OCI-M1 (cell line): ENCODE data around the gene PROX1.

ENCODE experiments used
- DNase-seq: peaks from one replicate; lab custom pipeline; 2025; lab: John Stamatoyannopoulos, UW

Gene PROX1

DNA sequence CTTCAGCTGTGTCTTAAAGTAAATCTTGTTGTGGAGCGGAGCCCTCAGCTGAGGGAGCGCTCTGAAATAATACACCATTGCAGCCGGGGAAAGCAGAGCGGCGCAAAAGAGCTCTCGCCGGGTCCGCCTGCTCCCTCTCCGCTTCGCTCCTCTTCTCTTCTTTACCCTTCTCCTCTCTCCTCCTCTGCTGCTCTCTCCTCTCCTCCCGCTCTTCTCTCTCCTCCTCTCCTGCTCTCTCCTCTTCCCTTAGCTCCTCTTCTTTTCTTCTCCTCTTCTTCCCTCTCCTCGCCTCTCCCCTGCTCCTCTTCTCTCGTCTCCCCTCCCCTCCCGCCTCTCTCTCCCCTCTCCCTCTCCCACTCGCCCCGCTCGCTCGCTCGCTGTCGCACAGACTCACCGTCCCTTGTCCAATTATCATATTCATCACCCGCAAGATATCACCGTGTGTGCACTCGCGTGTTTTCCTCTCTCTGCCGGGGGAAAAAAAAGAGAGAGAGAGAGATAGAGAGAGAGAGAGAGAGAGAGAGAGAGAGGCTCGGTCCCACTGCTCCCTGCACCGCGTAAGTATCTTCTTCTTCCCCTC lies at the start of gene PROX1:
PROX1 (plus strand) TSS at position 47 of the 580 bp plus-strand sequence. CDS start 8,563 bp downstream, outside the sequence.
- DNase-seq = peak; percentile 90

- DNase-seq = no peak
Measured at GRCh38 chr1:213938776-213939175, 49.0 kb upstream of the PROX1 start.

DNA sequence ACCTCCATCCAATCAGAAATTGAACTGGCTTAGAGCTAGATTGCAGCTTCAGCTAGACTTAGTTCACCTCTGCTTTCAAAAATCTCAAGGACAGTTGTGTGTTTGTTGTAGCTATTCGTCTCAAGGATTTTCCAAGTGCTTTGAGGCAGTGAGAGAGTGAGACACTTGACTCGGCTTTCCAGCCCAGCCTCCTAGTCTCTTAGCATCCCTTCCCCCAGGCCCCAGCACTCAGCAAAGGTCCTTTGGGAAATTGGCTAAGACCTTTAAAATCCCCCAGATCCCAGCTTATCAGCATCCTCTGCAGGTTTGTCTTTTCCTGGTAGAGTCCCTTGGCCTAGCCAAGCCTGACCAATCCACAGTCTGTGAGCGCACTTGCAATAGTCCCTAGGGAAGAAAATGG lies 47.9 kb upstream of the PROX1 start:
- no peak for DNase-seq

- no peak for DNase-seq
Measured at GRCh38 chr1:213940947-213941346, 46.8 kb upstream of the PROX1 start.

- no peak for DNase-seq
Measured at GRCh38 chr1:213942061-213942460, 45.7 kb upstream of the PROX1 start.

- no peak for DNase-seq
Measured at GRCh38 chr1:213947200-213947801, 40.5 kb upstream of the PROX1 start.

GRCh38 chr1:213951876-213952275 lies 35.9 kb upstream of the PROX1 start:
- no peak for DNase-seq

DNA sequence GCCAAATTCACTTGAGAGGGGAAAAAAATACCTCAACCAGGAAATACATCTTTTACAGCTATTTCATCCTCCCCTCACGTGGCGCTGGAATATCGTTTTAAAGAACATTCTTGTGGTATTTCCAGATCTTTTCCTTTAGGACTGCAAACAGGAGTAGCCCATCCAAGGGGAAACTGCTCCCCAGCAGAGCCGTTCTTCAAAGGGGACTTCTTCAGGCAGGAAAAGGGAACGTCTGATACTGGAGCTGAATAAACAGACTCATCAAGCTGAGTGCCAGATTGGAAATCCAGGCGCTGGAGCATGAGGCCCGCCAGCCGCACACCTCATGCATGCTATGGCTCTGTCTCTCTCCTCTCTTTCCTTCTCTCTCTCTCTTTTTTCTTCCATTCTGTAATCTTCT lies 34.0 kb upstream of the PROX1 start:
- DNase-seq = no peak

DNA sequence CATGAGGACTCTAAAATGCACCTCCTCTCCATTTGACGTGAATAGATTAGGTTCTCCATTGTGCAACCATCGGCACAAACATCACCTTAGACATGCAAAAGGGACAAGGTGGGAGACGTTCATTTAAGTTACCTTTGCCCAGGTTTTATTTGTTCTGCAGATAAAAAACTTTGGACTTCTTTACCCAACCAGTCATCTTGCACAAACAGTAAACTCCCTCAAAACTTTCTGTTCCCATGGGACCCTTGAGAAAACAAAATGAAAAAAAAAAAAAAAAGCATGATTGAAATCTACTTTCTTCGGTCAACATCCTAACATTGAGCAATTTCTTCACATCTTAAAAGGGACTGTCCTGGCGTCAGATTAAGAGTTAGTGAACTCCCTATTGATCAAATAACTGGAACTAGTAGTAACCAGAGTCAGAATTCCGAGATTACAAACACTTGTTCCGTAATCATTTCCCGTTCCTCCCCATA lies 31.4 kb upstream of the PROX1 start:
- DNase-seq = no peak

GRCh38 chr1:213958346-213958745 lies 29.4 kb upstream of the PROX1 start:
- no peak for DNase-seq

DNA sequence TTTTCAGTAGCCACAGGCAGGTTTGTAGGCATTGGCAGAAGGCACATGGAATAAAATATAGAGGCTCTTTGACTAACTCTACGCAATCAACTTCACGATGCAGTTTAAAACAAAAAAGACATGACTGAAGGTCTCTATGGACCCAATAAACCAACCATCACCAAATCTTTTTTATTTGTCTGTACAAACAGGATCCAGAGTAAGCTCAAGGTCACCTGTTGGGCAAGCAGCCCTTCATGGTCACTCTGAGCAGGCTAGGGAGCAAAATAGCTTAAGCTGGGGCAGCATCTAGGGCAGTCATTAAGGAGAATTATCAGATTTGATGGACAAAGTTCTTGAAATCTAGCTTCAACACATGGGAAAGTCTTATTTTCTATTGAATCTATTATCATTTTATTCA lies 26.8 kb upstream of the PROX1 start:
- DNase-seq = no peak

GRCh38 chr1:213962508-213962907 lies 25.3 kb upstream of the PROX1 start:
- DNase-seq = no peak

DNA sequence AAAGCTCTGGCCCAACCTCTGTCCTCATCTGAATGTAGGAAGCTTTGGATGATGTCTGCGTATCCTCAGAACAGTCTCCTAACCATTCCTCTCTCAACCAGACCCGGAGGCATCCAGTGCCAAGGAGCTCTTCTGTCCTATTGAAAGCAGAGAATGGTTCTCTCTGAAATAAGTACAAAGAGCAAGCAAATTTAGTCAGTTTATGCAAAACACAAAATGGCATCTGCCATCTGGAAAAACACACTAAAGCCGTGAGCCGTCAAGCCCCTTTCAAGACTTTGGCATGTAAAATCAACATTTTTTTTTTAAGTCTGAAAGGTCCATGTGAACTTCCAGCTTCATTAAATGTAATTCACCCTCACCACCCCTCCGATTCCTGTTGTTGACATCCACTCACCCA lies 21.7 kb upstream of the PROX1 start:
- no peak for DNase-seq

DNA sequence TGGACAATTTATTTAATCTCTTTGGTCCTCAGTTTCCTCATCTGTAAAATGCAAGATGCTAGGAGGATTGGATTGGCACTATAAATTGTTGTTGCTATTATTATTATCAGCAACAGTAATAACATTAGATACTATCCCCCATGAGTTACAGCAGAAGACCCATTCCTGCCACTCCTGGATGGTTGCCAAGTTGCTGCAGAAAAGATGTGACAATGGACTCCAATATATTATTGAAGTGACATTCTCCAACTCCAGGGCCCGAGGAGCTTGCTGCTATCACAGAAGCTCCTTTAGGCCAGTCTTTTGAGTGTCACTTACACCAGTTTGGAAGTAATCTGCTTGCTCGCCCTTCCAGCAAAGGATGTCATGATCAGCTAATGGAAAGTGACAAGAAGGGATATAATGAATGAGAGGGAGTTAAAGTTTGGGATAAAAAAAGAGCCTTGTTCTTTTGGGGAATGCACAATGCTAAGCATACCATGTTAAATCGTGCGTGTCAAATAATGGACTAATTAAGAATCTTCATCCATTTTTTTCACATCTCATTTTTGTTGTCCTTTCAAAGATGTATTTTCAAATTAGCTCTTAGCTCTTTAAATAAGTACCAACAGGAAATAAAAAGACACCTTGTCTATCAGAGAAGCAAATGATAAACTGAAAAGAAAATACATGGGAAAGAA lies 19.5 kb upstream of the PROX1 start:
- DNase-seq = no peak

- DNase-seq = no peak
Measured at GRCh38 chr1:213969958-213970555, 17.7 kb upstream of the PROX1 start.

GRCh38 chr1:213972141-213972540 lies 15.6 kb upstream of the PROX1 start:
- DNase-seq = no peak

GRCh38 chr1:213973129-213973528 lies 14.6 kb upstream of the PROX1 start:
- no peak for DNase-seq

GRCh38 chr1:213976665-213977485 lies 10.9 kb upstream of the PROX1 start:
- DNase-seq = no peak

- DNase-seq = no peak
Measured at GRCh38 chr1:213977486-213977842, 10.3 kb upstream of the PROX1 start.

DNA sequence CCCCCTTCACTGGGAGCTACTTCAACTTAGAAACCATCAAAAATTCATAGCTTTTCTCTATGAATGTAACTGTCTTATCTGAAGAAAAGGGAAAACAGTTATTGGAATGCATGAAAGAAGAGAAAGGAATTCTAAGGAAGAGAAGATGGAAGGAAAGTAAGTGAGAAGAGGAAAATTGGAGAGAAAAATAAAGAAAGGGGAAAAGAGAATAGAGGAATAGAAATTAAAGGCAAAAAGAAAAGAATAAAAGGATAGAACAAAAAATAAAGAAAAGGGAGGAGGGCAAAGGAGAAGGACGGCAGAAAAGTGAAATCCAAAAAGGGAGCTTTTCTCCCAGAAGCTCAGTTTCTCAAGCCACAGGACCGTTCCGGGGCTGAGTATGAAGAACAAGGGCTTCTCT lies 9.9 kb upstream of the PROX1 start:
- DNase-seq = no peak

DNA sequence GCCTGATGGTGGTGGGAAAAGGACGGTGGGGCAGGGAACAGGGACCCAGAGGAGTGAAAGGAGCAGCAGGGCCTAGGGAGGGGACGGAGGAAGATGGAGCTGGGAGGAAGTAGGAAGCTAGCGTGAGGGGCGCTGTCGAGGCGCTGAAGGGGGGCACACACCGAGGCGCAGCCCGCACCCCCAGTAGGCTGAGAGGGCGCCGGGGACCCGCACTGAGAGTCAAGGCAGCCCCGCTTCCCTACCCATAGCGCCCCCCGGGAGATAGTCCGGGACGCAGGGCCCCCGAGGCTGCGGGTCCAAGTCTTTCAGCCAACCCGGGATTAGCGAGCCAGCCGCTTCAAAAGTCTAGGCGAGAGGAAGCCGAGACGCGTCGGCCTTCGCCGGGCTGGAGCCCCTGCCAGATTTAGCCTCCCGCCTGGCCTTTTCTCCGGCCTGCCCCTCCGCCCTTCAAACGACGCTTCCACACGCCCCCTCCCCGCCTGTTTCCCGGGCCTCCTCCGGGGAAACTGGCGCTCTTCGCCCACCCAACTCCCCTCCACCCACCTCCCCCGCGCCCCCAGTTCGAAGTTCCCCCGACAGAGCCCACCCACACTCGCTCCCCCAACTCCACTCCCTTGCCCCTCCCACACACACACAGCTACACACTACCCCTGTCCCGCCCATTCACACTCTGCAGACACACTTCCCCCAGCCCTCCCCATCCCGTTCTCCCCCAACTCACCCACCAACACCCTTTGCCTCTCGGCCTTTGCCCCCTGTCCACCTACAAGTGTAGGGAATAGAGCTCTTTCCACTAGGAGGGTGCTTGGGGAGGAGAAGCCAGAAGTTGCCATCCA lies 7.8 kb upstream of the PROX1 start:
- no peak for DNase-seq
